Stimulated activated CD8-positive, alpha-beta memory T cell treated with anti-CD3 and anti-CD28 coated beads, Interleukin-15, amount 100 ng/mL, for 48 hours (primary cell): ENCODE measurements around the gene ARHGAP30.
"Not testable (repeated sequence)": the region's sequence is repeated elsewhere in the genome, so short reads cannot be mapped to it uniquely, and the experiment has no call there.

Experiments
- DNase-seq, 2 donors: peaks; one replicate each; pipeline ENCODE4 v3.0.0-alpha.2; 2020; ENCODE audit warnings: low read depth in 2 of 2

The ARHGAP30 gene

GRCh38 chr1:161069731-161070270, at the start of gene ARHGAP30:
Gene ARHGAP30 (minus strand): TSS chr1:161069891. CDS start chr1:161069624, 267 bp downstream.
- peak; percentile 84 to 86 for DNase-seq

GRCh38 chr1:161117759-161118581, 48.3 kb upstream of the ARHGAP30 start, which contains the start of the genes NIT1 and PFDN2:
Gene NIT1 (plus strand): TSS chr1:161118105. CDS start chr1:161118177, 72 bp downstream.
Gene PFDN2 (minus strand): TSS chr1:161118037. CDS start chr1:161118026, 11 bp downstream.
- peak; percentile 82 to 83 for DNase-seq

GRCh38 chr1:161115961-161116360, 46.3 kb upstream of the ARHGAP30 start:
- not testable (repeated sequence) for DNase-seq

DNA sequence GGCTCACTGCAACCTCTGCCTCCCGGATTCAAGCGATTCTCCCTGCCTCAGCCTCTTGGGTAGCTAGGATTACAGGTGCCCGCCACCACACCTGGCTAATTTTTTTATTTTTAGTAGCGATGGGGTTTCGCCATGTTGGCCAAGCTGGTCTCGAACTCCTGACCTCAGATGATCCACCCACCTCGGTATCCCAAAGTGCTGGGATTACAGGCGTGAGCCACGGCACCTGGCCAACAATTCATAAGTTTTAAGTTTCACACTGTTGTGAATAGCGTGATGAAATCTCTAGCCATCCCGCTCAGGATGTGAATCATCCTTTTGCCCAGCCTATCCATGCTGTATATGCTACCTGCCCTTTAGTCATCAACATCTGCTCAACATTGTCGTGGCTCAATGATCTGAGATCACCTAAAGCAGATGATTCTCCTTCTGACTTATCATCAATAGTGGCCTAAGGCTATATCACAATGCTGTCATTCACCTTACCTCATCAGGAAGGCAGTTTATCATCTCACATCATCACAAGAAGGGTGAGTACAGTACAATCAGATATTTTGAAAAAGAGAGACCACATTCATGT, 45.5 kb upstream of the ARHGAP30 start:
- DNase-seq = peak in 1 of 2 donors; percentile 49

- DNase-seq = no peak
These were observed 44.9 kb upstream of the ARHGAP30 start for GRCh38 chr1:161114556-161114955.

- DNase-seq = no peak
These were observed 44.2 kb upstream of the ARHGAP30 start for GRCh38 chr1:161113915-161114314.

GRCh38 chr1:161111527-161111926, 41.8 kb upstream of the ARHGAP30 start:
- DNase-seq = no peak

GRCh38 chr1:161111117-161111516, 41.4 kb upstream of the ARHGAP30 start:
- no peak for DNase-seq

GRCh38 chr1:161106431-161106830, 36.7 kb upstream of the ARHGAP30 start:
- no peak for DNase-seq

- no peak for DNase-seq
These were observed 30.9 kb upstream of the ARHGAP30 start for GRCh38 chr1:161100556-161100955.

- no peak for DNase-seq
These were observed 29.6 kb upstream of the ARHGAP30 start for GRCh38 chr1:161099090-161099802.

DNA sequence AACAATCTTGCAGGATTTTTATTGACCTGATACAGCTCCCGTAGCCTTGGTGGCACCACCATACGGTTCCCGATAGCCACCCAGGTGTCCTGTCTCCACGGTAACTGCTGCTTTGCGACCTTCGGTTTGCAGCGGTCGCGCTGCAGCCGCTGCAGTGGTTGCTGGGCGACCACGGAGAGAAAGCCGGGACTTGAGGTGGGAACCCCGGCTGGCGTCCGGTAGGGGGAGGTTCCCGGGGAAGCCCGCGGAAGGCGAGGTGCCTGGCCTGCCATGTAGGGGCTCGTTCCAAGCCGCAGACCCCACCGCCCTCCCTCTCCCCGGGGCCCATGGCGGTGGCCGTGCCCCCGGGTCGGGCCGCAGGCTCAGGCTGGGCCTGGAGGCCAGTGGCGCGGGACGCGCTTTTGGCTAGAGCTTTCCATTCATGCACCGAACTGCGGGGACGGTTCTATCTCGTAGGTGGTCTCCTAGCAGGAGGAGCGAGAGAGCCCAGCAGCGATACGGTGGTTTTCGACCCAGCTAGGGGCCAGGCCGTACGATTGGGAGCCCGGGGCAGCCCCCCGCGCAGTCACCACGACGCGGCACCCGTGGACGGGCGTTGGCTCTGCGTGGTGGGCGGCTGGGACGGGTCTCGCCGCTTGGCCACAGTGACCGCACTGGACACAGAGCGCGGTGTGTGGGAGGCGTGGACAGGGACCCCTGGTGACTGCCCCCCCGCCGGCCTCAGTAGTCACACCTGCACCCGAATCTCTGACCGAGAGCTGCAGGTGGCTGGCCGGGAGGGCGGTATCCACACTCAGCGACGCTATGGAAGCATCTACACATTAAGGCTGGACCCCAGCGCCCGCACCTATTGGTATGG, 28.7 kb upstream of the ARHGAP30 start, which contains the start of gene KLHDC9:
KLHDC9 (plus strand) TSS at position 152 of the 859 bp plus-strand sequence; CDS start at position 327, 175 bp downstream.
- peak; percentile 71 to 75 for DNase-seq

GRCh38 chr1:161096530-161096929, 26.8 kb upstream of the ARHGAP30 start:
- DNase-seq = no peak

- no peak for DNase-seq
These were observed 26.3 kb upstream of the ARHGAP30 start for GRCh38 chr1:161096015-161096414.

- DNase-seq = no peak
These were observed 25.5 kb upstream of the ARHGAP30 start for GRCh38 chr1:161095230-161095629.

GRCh38 chr1:161094481-161094880, 24.8 kb upstream of the ARHGAP30 start:
- no peak for DNase-seq

- peak in 1 of 2 donors; percentile 33 for DNase-seq
These were observed 22.9 kb upstream of the ARHGAP30 start for GRCh38 chr1:161092621-161093028.

DNA sequence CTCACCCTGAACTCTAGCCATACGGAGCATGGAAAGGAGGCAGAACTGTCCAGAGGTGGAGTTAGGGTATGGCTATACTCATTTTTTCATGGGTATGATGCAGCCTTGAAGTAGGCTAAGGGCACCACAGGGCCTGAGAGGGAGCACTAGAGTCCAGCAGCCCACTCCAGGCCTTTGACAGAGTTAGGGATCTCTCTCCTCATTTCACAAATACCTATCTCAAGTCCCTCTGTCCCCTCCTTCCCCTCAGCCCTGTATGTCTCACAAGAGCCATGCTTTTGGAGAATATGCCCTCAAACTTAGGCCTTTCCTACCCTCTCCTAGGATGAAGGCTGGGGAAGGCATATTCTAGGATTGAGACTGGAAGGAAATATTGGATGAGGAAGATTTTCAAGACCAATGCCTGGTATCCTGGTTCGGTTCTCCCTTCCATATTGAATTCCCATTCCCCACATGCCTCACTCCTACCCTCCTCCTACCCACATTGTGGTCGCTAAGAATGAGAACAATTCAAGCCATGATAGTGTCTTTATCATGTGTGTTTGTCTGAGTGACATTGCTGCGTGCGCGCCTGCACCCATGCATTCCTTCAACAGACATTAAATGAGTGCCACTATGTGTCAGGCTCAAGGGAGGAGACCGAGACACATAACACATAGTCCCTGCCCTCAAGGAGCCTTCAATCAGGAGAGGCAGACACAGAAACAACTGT, 22.3 kb upstream of the ARHGAP30 start:
- no peak for DNase-seq

- no peak for DNase-seq
These were observed 21.4 kb upstream of the ARHGAP30 start for GRCh38 chr1:161091093-161091492.

GRCh38 chr1:161090617-161091016, 20.9 kb upstream of the ARHGAP30 start:
- DNase-seq = no peak
